Stomach (tissue), 9 donors: Measurements from ENCODE around the gene GM2A. TPM values are rescaled to one million over a fixed set of nuclear protein-coding genes. Genes with fewer than 3 reads are reported as not detected.

Experiments used
- DNase-seq, 2 donors: peaks; one replicate each; pipeline versions ENCODE4 v3.0.0 to v3.0.0-alpha.2; 2013 to 2019
- H3K27ac ChIP-seq, 5 donors: fragments of 200-600 bp in 4 of 5; sonication (generic) in 4 of 5; one replicate each; pipeline ENCODE4 v1.5.1; 2013 to 2019; ENCODE audit warnings: mild to moderate bottlenecking in 1 of 5, moderate library complexity in 1 of 5
- H3K27me3 ChIP-seq, 3 donors: fragments of 200-600 bp; sonication (generic); one replicate each; pipeline ENCODE4 v1.5.1; 2017 to 2019; ENCODE audit warnings: mixed run types in 1 of 3
- H3K36me3 ChIP-seq, 4 donors: fragments of 200-600 bp; sonication (generic); 1 replicate in 3 of 4; 2 replicates in 1 of 4; pipeline ENCODE4 v1.5.1; 2016 to 2019
- H3K4me1 ChIP-seq, 4 donors: fragments of 200-600 bp; sonication (generic); one replicate each; pipeline ENCODE4 v1.5.1; 2016 to 2019
- H3K4me3 ChIP-seq, 4 donors: fragments of 200-600 bp; sonication (generic) in 3 of 4; one replicate each; pipeline ENCODE4 v1.5.1; 2016 to 2019; ENCODE audit warnings: mild to moderate bottlenecking in 1 of 4
- H3K9me3 ChIP-seq, 4 donors: fragments of 200-600 bp; sonication (generic); one replicate each; pipeline ENCODE4 v1.5.1; 2016 to 2019
- CTCF ChIP-seq, 7 experiments: fragments of 450-650 bp in 4 of 7; fragments of 200-600 bp in 3 of 7; sonication (generic) in 3 of 7; IDR thresholded peaks; one replicate each; pipeline ENCODE4 v1.5.1; 2016 to 2019; ENCODE audit warnings: antibody characterized with exemption in 7 of 7, control low read depth in 2 of 7, mild to moderate bottlenecking in 1 of 7
- EP300 ChIP-seq: sonication (generic); formaldehyde crosslinking; IDR thresholded peaks from one replicate; pipeline ENCODE4 v1.6.1; 2017; ENCODE audit warnings: antibody characterized with exemption
- POLR2A ChIP-seq, 4 donors: fragments of 450-650 bp; IDR thresholded peaks; one replicate each; pipeline ENCODE4 v1.6.1; 2016; ENCODE audit warnings: antibody characterized with exemption in 4 of 4, control low read depth in 2 of 4, mild to moderate bottlenecking in 1 of 4, moderate library complexity in 1 of 4
- POLR2AphosphoS5 ChIP-seq, 3 donors: sonication (generic); formaldehyde crosslinking; IDR thresholded peaks; one replicate each; pipeline ENCODE4 v1.6.1; 2016; ENCODE audit warnings: antibody characterized with exemption in 3 of 3
- WGBS, 5 donors: extraction: QIAGEN DNeasy Blood & Tissue Kit in 3 of 5; methylation state at CpG; one replicate each; pipeline versions ENCODE4 v1.1.5 to v1.1.7; 2013 to 2018; 5-methylcytosine and 5-hydroxymethylcytosine counted together
- intact Hi-C: fragments of 100-400 bp; cut with DNase I; formaldehyde crosslinking; loops from one replicate; pipeline ENCODE4 v1.15.1; 2023; ENCODE audit warnings: low total_unique reads
- polyA plus RNA-seq, 3 donors: library from polyadenylated mRNA; stranded (reverse); fragments of 200-250 nt; gene quantifications; one replicate each; pipeline ENCODE4 v1.2.3, GENCODE V29; 2013
- total RNA-seq, 5 donors: library from RNA; depleted of rRNA; stranded (reverse); fragments of >200 nt; gene quantifications; one replicate each; pipeline versions ENCODE4 v1.1.0 to v1.2.3, GENCODE V29; 2014 to 2016
- donor health status: healthy with polysubstance abuse.
- donor health status: Bipolar disorder and iron deficiency.
- donor health status: healthy.

The GM2A gene
- total and polyA plus RNA-seq, 8 donors = 3.2 to 57.2 (median 17.6) TPM

- H3K27ac ChIP-seq = no peak overlapping the region
- no peak overlapping the region for H3K4me3 ChIP-seq
- no peak for TF ChIP-seq CTCF (IDR thresholded peaks at IDR 0.05)
- TF ChIP-seq POLR2A (IDR thresholded peaks at IDR 0.05) = no peak
- no peak for TF ChIP-seq POLR2AphosphoS5 (IDR thresholded peaks at IDR 0.05)
- no peak for TF ChIP-seq EP300
- no peaks in the 10 kb centered on the region for H3K36me3 ChIP-seq
- no peaks in the 10 kb centered on the region for H3K9me3 ChIP-seq
- no peaks in the 10 kb centered on the region for H3K4me1 ChIP-seq
- intact Hi-C loops = no loop called here
- 85 to 95% (median 90%) methylated on average over 12 to 13 of the region's 13 CpGs for WGBS, 5 donors
- no peak for DNase-seq
- H3K27me3 ChIP-seq = no peaks in the 10 kb centered on the region
Observed at GRCh38 chr5:151281001-151281639, 28.1 kb downstream of the GM2A start.

- no peak for DNase-seq
- 75 to 83% (median 79%) methylated on average over 4 of the region's 4 CpGs for WGBS, 5 donors
- H3K36me3 ChIP-seq = no peaks in the 10 kb centered on the region
- no peak overlapping the region for H3K4me3 ChIP-seq
- intact Hi-C loops = no loop called here
- no peaks in the 10 kb centered on the region for H3K4me1 ChIP-seq
- H3K27me3 ChIP-seq = no peaks in the 10 kb centered on the region
- no peak for TF ChIP-seq CTCF (IDR thresholded peaks at IDR 0.05)
- TF ChIP-seq EP300 = no peak
- no peak for TF ChIP-seq POLR2AphosphoS5 (IDR thresholded peaks at IDR 0.05)
- no peak for TF ChIP-seq POLR2A (IDR thresholded peaks at IDR 0.05)
- H3K27ac ChIP-seq = no peak overlapping the region
- no peaks in the 10 kb centered on the region for H3K9me3 ChIP-seq
Observed at GRCh38 chr5:151283120-151283825, 30.3 kb downstream of the GM2A start.

DNA sequence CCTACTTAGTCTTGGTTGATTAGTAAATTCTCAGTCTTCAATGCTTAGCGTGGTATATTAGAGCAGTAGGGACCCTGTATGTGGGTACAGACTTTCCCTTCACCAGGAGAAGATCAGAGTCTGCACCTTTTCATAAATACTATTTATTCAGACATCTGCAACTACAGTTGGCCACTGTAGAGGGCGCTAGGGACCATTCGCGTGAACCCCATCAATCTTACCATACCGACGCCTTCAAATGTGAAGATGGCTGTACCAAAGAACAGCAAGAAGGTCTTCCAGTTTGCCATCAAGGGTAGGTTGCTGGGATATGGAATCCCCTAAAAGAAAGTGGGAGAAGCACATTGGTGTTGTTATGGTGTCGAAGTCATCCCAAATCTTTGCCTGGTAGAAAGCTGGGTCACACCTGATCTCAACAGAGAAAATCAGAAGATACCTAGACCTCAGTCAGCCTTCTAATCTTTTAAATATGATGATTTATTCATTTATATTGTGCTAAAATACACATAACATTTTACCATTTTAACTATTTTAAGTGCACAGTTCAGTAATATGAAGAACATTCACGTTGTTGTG, 31.5 kb downstream of the GM2A start:
- TF ChIP-seq POLR2A (IDR thresholded peaks at IDR 0.05) (no peak), EP300 (no peak), CTCF (IDR thresholded peaks at IDR 0.05) (no peak), POLR2AphosphoS5 (IDR thresholded peaks at IDR 0.05) (no peak)
- no peak for DNase-seq
- WGBS, 5 donors = 27 to 32% (median 31%) methylated on average over 8 of the region's 8 CpGs

DNA sequence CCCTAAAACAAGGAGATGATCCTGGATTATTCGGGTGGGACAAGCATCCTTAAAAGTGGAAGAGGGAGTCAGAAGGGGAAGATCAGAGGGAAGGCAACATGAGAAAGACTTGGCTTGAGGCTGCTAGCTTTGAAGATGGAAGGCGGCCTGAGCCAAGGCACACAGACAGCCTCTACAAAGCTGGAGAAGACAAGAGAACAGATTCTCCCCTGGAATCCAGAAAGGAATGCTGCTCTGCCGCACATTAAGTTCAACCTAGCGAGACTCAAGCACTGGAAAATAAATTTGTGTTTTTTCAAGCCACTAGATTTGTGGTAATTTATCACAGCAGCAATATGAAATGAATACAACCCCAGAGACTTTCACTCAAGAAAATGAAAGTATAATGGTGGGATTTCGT, 32.7 kb downstream of the GM2A start:
- DNase-seq = no peak
- H3K27me3 ChIP-seq = no peaks in the 10 kb centered on the region
- H3K27ac ChIP-seq = no peak overlapping the region
- intact Hi-C loops = no loop called here
- no peaks in the 10 kb centered on the region for H3K9me3 ChIP-seq
- H3K4me3 ChIP-seq = no peak overlapping the region
- WGBS, 5 donors = 71 to 78% (median 72%) methylated on average over 5 of the region's 5 CpGs
- no peaks in the 10 kb centered on the region for H3K4me1 ChIP-seq
- TF ChIP-seq POLR2A (IDR thresholded peaks at IDR 0.05) = no peak
- no peak for TF ChIP-seq CTCF (IDR thresholded peaks at IDR 0.05)
- TF ChIP-seq POLR2AphosphoS5 (IDR thresholded peaks at IDR 0.05) = no peak
- TF ChIP-seq EP300 = no peak
- H3K36me3 ChIP-seq = no peaks in the 10 kb centered on the region

More for the DNA sequence above, 31.5 kb downstream of the GM2A start:
- Histone ChIP-seq H3K36me3 (no peaks in the 10 kb centered on the region), H3K4me3 (no peak overlapping the region), H3K4me1 (no peaks in the 10 kb centered on the region), H3K27ac (no peak overlapping the region), H3K9me3 (no peaks in the 10 kb centered on the region), H3K27me3 (no peaks in the 10 kb centered on the region)
- intact Hi-C loops = no loop called here
